ENCODE results near the gene UGT2A3.

UGT2A3 gene

GRCh38 chr4:68909385-68909784, 42.2 kb downstream of the UGT2A3 start:
- no peak for DNase-seq

GRCh38 chr4:68907788-68908700, 43.6 kb downstream of the UGT2A3 start:
- no peak for DNase-seq

- DNase-seq: no peak
These were observed 44.4 kb downstream of the UGT2A3 start for GRCh38 chr4:68907245-68907644.

GRCh38 chr4:68906780-68907137, 44.8 kb downstream of the UGT2A3 start:
- DNase-seq: no peak

- DNase-seq: no peak
These were observed 45.4 kb downstream of the UGT2A3 start for GRCh38 chr4:68905939-68906779.

GRCh38 chr4:68905598-68905938, 46.0 kb downstream of the UGT2A3 start:
- DNase-seq: no peak

- DNase-seq: no peak
These were observed 46.8 kb downstream of the UGT2A3 start for GRCh38 chr4:68904786-68905185.

GRCh38 chr4:68896749-68897148, 54.9 kb downstream of the UGT2A3 start:
- no peak for DNase-seq

- DNase-seq: no peak
These were observed 55.9 kb downstream of the UGT2A3 start for GRCh38 chr4:68895561-68896198.

- DNase-seq: no peak
These were observed 58.7 kb downstream of the UGT2A3 start for GRCh38 chr4:68892861-68893260.

- no peak for DNase-seq
These were observed 59.9 kb downstream of the UGT2A3 start for GRCh38 chr4:68891678-68892077.

- no peak for DNase-seq
These were observed 66.1 kb downstream of the UGT2A3 start for GRCh38 chr4:68885545-68885944.

GRCh38 chr4:68883870-68884269, 67.7 kb downstream of the UGT2A3 start:
- DNase-seq: no peak
